Sigmoid colon (tissue), 7 donors: ENCODE data around the gene HHEX. TPM values are rescaled to one million over a fixed set of nuclear protein-coding genes. Genes with fewer than 3 reads are reported as not detected.

ENCODE experiments used
- DNase-seq: peaks from one replicate; pipeline ENCODE4 v3.0.0-alpha.2; 2019
- H3K27ac ChIP-seq, 4 donors: fragments of 200-600 bp; sonication (generic); one replicate each; pipeline ENCODE4 v1.5.1; 2016 to 2019; ENCODE audit warnings: mild to moderate bottlenecking in 1 of 4
- H3K27me3 ChIP-seq, 3 donors: fragments of 200-600 bp; sonication (generic); one replicate each; pipeline ENCODE4 v1.5.1; 2019; ENCODE audit warnings: mild to moderate bottlenecking in 1 of 3
- H3K36me3 ChIP-seq, 4 donors: fragments of 200-600 bp; sonication (generic); one replicate each; pipeline ENCODE4 v1.5.1; 2016 to 2019
- H3K4me1 ChIP-seq, 4 donors: fragments of 200-600 bp; sonication (generic); one replicate each; pipeline ENCODE4 v1.5.1; 2017 to 2019
- H3K4me3 ChIP-seq, 4 donors: fragments of 200-600 bp; sonication (generic); one replicate each; pipeline ENCODE4 v1.5.1; 2017 to 2019; ENCODE audit warnings: mild to moderate bottlenecking in 2 of 4, moderate library complexity in 1 of 4
- H3K9me3 ChIP-seq, 4 donors: fragments of 200-600 bp in 3 of 4; sonication (generic) in 3 of 4; one replicate each; pipeline versions ENCODE4 v1.5.1 to v1.6.1; 2013 to 2019
- CTCF ChIP-seq, 4 experiments: fragments of 450-650 bp in 3 of 4; fragments of 200-600 bp in 1 of 4; IDR thresholded peaks; one replicate each; pipeline ENCODE4 v1.5.1; 2016 to 2019; ENCODE audit warnings: antibody characterized with exemption in 4 of 4, mild to moderate bottlenecking in 3 of 4, moderate library complexity in 2 of 4
- EP300 ChIP-seq, 4 donors: sonication (generic); formaldehyde crosslinking; IDR thresholded peaks; one replicate each; pipeline ENCODE4 v1.6.1; 2017; ENCODE audit warnings: antibody characterized with exemption in 4 of 4
- POLR2A ChIP-seq, 2 donors: fragments of 450-650 bp; IDR thresholded peaks; one replicate each; pipeline ENCODE4 v1.6.1; 2016; ENCODE audit warnings: antibody characterized with exemption in 2 of 2, mild to moderate bottlenecking in 2 of 2, moderate library complexity in 2 of 2
- POLR2AphosphoS5 ChIP-seq, 4 donors: sonication (generic); formaldehyde crosslinking; IDR thresholded peaks; one replicate each; pipeline ENCODE4 v1.6.1; 2017; ENCODE audit warnings: antibody characterized with exemption in 4 of 4
- WGBS, 2 donors: extraction: QIAGEN DNeasy Blood & Tissue Kit; methylation state at CpG; one replicate each; pipeline ENCODE4 v1.1.7; 2013; 5-methylcytosine and 5-hydroxymethylcytosine counted together
- intact Hi-C: fragments of 100-400 bp; cut with DNase I; formaldehyde crosslinking; loops from one replicate; pipeline ENCODE4 v1.15.1; 2023
- polyA plus RNA-seq, 3 donors: library from polyadenylated mRNA; stranded (reverse); fragments of 200-250 nt; gene quantifications; one replicate each; pipeline ENCODE4 v1.2.3, GENCODE V29; 2013
- total RNA-seq, 4 donors: library from RNA; depleted of rRNA; stranded (reverse); fragments of >200 nt; gene quantifications; one replicate each; pipeline ENCODE4 v1.1.0, GENCODE V29; 2016
- donor health status: healthy with polysubstance abuse.
- donor health status: Bipolar disorder and iron deficiency.
- donor health status: healthy.

Gene HHEX
- total and polyA plus RNA-seq, 7 donors = 2.8 to 13.2 (median 6.6) TPM

GRCh38 chr10:92692080-92692671, 2.4 kb downstream of the HHEX start:
- Histone ChIP-seq H3K4me3 (peak overlapping the region in 3 of 4 donors; percentile 73 to 76 (median 75)), H3K27ac (peak overlapping the region; percentile 79 to 92 (median 86)), H3K27me3 (peaks cover 0 to 41% (median 2%) of the 10 kb centered on the region in 3 donors), H3K9me3 (no peaks in the 10 kb centered on the region), H3K36me3 (no peaks in the 10 kb centered on the region), H3K4me1 (peaks cover 0 to 40% (median 17%) of the 10 kb centered on the region in 4 donors)
- no peak for TF ChIP-seq EP300 (IDR thresholded peaks at IDR 0.05)
- no peak for TF ChIP-seq CTCF (IDR thresholded peaks at IDR 0.05)
- no peak for TF ChIP-seq POLR2A (IDR thresholded peaks at IDR 0.05)
- TF ChIP-seq POLR2AphosphoS5 (IDR thresholded peaks at IDR 0.05) = no peak
- whole genome bisulfite sequencing, 2 donors = 27 to 68% methylated on average over 34 of the region's 34 CpGs
- no peak for DNase-seq
- intact Hi-C loops = loop anchor here (10.0 kb wide), 1 partner anchor 177 kb away; no protein-coding TSS in a partner anchor

DNA sequence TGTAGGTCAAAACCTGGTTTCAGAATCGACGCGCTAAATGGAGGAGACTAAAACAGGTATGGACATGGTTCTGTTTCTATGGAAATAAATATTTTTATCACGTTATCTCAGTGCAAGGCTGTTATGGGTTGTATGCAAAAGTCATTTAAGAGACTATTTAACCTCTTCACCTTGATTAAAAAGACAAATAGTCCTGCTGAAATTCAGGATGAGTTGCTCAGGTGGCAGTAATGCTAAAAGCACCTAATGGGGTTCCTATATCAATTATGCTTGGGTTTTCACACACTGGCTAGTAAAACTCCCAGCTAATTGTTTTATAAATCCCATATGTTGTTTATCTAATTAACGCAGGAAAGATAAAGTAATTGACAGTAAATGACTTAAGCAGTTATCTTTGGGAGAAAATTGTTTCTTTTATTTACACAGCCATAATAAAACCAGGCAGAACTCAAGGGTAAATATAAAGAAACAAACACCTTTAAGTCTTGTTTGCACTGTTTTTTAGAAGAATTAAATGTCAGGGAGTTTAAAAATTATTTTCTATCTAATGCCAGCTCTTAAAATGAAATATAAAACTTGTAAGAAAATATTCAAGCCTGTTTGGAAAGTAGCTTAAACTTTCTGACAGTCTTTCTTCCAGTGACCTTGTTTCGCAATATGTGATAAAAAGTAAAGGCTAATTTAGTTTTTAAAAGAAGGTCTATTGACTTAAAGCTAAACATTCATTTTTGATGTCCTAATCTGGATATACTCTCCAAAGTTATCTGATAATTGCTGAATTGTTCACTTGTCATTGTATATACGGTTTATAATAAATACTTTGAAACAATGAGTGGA, 3.2 kb downstream of the HHEX start:
- H3K9me3 ChIP-seq = no peaks in the 10 kb centered on the region
- peaks cover 0 to 40% (median 17%) of the 10 kb centered on the region in 4 donors for H3K4me1 ChIP-seq
- intact Hi-C loops = loop anchor here (10.0 kb wide), 1 partner anchor 178 kb away; no protein-coding TSS in a partner anchor
- no peak for DNase-seq
- 30 to 38% methylated on average over 7 of the region's 7 CpGs for WGBS, 2 donors
- H3K36me3 ChIP-seq = no peaks in the 10 kb centered on the region
- TF ChIP-seq EP300 (IDR thresholded peaks at IDR 0.05) (no peak), CTCF (IDR thresholded peaks at IDR 0.05) (no peak), POLR2A (IDR thresholded peaks at IDR 0.05) (no peak), POLR2AphosphoS5 (IDR thresholded peaks at IDR 0.05) (no peak)
- peaks cover 0 to 41% (median 2%) of the 10 kb centered on the region in 3 donors for H3K27me3 ChIP-seq
- H3K4me3 ChIP-seq = peak overlapping the region in 2 of 4 donors; percentile 73 to 75
- H3K27ac ChIP-seq = peak overlapping the region in 1 of 4 donors; percentile 92

GRCh38 chr10:92693534-92693893, 3.8 kb downstream of the HHEX start:
- Histone ChIP-seq H3K36me3 (no peaks in the 10 kb centered on the region), H3K27me3 (peaks cover 0 to 41% (median 2%) of the 10 kb centered on the region in 3 donors), H3K27ac (no peak overlapping the region), H3K9me3 (no peaks in the 10 kb centered on the region), H3K4me3 (no peak overlapping the region), H3K4me1 (peaks cover 0 to 36% (median 16%) of the 10 kb centered on the region in 4 donors)
- no peak for TF ChIP-seq POLR2A (IDR thresholded peaks at IDR 0.05)
- TF ChIP-seq EP300 (IDR thresholded peaks at IDR 0.05) = no peak
- TF ChIP-seq POLR2AphosphoS5 (IDR thresholded peaks at IDR 0.05) = no peak
- no peak for TF ChIP-seq CTCF (IDR thresholded peaks at IDR 0.05)
- no peak for DNase-seq
- 51 to 62% methylated on average over 1 of the region's 1 CpG for WGBS, 2 donors
- intact Hi-C loops = loop anchor here (10.0 kb wide), 1 partner anchor 179 kb away; no protein-coding TSS in a partner anchor

DNA sequence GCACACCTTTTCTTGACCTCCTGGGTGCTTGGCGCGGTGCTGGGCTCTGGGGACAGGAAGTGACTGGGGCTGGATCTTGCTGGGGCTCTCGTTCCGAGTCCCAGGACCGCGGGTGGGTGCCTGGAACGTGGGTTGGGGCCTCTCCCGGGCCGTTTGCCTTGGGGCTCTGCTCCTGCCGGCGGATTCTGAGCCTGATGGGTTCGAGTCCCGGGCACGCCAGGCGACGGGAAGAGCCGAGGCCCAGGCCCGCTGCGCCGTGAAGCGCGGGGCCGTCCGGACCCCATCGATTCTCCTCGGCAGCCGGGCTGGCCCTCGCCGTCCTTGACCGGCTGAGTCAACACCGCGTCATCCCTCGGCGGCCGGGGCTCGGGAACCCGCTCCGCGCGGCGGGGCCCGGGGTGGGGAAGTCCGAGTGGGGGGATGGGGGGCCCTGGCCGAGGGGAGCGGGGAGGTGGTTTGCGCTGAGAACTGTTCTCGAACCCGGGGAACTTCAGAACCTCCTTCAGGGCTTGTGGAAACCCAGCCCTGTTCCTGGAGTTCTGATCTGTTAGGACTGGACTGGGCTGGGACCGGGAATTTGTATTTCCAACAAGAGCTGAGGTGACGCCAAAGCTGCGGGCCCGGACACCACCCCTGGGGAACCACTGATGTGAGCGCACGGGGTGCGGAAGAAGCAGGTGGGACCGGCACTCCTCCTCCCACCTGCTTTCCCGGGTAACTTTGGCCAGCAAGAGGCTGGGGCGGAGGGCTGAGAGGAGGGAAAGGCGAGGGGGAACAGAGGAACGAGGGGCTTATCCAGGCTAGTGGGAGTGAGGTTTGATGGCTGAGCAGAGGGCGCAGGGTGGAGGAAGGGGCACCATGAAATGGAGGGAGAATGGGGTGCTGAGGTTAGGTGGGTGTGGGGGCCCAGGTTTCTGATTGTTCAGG, 6.2 kb downstream of the HHEX start:
- Histone ChIP-seq H3K4me3 (peak overlapping the region in 3 of 4 donors; percentile 29 to 45 (median 36)), H3K4me1 (peaks cover 0 to 27% (median 8%) of the 10 kb centered on the region in 4 donors), H3K9me3 (no peaks in the 10 kb centered on the region), H3K27me3 (peaks cover 0 to 28% (median 0%) of the 10 kb centered on the region in 3 donors), H3K36me3 (no peaks in the 10 kb centered on the region), H3K27ac (peak overlapping the region; percentile 19 to 66 (median 44))
- DNase-seq = peak; percentile 64
- WGBS, 2 donors = 70 to 75% methylated on average over 61 of the region's 61 CpGs
- TF ChIP-seq EP300 (IDR thresholded peaks at IDR 0.05) (no peak), CTCF (IDR thresholded peaks at IDR 0.05) (no peak), POLR2A (IDR thresholded peaks at IDR 0.05) (no peak), POLR2AphosphoS5 (IDR thresholded peaks at IDR 0.05) (no peak)
- intact Hi-C loops = loop anchor here (2.0 to 10.0 kb wide), 2 partner anchors 153 to 181 kb away; partner anchors contain the start of gene EXOC6
